ENCODE data around the gene CLPTM1L.
"Not testable (repeated sequence)": the region's sequence is repeated elsewhere in the genome, so short reads cannot be mapped to it uniquely, and the experiment has no call there.

The CLPTM1L gene

DNA sequence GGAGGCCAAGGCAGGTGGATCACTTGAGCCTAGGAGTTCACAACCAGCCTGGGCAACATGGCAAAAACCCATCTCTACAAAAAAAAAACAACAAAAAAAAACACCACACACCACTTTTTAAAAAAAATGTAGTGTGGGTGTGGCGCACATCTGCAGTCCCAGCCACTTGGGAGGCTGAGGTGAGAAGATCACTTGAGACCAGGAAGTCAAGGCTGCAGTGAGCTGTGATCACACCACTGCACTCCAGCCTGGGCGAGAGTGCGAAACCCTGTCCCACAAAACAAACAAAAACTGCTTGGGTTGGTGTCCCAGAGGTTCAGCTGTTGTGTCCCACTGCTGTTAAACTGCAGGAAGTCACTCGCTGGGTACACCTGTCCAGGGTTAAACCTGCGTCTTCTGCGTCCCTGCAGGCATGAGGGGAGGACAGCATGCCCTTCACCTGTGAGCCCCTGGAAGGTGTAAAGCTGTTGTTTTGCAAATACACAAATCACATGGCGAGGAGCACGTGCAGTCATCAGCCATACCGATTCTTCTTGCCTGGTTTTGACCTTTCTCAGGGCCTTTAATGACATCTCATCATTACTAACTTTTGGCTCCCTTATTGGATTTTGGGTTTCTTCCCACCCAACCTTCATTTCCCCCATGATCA lies 29.3 kb upstream of the CLPTM1L start:
- Histone ChIP-seq H3K9me3 (no peaks in the 10 kb centered on the region), H3K4me3 (ENCODE audit: low read depth in 1 of 2, low read length in 1 of 2) (no peak overlapping the region), H3K27ac (no peak overlapping the region), H3K27me3 (peaks cover 72% of the 10 kb centered on the region), H3K36me3 (no peaks in the 10 kb centered on the region), H3K4me1 (ENCODE audit: control insufficient read depth in 1 of 2, insufficient read depth in 1 of 2, low read depth in 1 of 2, low read length in 1 of 2) (no peaks in the 10 kb centered on the region)
- TF ChIP-seq, protein P1, sequence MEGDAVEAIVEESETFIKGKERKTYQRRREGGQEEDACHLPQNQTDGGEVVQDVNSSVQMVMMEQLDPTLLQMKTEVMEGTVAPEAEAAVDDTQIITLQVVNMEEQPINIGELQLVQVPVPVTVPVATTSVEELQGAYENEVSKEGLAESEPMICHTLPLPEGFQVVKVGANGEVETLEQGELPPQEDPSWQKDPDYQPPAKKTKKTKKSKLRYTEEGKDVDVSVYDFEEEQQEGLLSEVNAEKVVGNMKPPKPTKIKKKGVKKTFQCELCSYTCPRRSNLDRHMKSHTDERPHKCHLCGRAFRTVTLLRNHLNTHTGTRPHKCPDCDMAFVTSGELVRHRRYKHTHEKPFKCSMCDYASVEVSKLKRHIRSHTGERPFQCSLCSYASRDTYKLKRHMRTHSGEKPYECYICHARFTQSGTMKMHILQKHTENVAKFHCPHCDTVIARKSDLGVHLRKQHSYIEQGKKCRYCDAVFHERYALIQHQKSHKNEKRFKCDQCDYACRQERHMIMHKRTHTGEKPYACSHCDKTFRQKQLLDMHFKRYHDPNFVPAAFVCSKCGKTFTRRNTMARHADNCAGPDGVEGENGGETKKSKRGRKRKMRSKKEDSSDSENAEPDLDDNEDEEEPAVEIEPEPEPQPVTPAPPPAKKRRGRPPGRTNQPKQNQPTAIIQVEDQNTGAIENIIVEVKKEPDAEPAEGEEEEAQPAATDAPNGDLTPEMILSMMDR (IDR thresholded peaks at IDR 0.05) = no peak

DNA sequence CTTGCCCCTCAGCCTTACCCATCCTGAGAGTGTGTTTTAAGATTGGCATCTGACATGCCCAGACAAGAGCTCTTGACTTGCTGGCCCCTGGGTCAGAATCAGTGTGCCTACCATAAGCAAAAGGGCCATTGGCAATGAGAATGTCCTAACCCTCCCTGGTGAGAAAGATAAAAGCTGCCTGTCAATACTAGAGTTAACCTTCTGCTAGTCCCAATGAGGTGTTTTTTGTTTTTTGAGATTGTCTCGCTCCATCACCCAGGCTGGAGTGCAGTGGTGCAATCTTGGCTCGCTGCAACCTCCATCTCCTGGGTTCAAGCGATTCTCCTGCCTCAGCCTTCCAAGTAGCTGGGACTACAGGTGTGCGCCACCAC lies 27.1 kb upstream of the CLPTM1L start:
- not testable (repeated sequence) for H3K4me1 ChIP-seq (ENCODE audit: control insufficient read depth in 1 of 2, insufficient read depth in 1 of 2, low read depth in 1 of 2, low read length in 1 of 2); H3K27ac ChIP-seq; H3K4me3 ChIP-seq (ENCODE audit: low read depth in 1 of 2, low read length in 1 of 2); H3K36me3 ChIP-seq; H3K9me3 ChIP-seq
- H3K27me3 ChIP-seq = peaks cover 72% of the 10 kb centered on the region

DNA sequence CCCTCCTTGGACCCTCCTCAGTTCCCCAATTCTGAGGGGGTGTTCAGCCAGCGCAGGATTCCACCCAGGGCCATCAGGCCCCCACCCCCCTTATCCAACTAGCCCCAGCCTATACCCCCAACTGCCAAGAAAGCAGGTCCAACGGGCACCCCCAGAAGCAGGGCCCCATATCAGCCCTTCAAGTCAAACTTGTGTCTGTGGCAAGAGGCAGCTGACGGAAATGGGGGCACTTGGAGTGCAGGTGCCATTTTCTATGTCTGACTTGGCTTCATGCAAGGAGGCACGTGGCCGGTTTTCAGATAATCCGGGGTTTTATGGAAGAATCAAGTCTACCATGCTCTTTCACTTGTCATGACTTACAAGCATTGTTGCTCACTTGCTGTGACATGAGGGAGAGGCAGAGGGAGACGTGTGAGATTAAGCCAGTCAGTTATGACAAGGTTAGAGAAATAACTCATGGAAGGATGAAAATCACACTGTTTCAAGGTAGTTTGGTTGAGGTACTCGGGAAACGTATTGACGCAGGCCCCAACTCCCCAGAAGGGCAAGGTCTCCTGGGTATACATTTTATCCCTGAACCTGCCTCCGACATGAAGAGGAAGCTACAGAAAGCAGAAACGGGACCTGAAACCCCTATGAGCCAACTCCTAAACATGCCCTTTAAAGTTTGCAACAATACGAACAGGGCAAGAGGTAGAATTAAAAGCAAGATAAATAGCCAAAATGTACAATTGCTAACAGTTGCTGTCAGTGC lies 26.5 kb upstream of the CLPTM1L start:
- no peaks in the 10 kb centered on the region for H3K36me3 ChIP-seq
- no peaks in the 10 kb centered on the region for H3K9me3 ChIP-seq
- no peak overlapping the region for H3K4me3 ChIP-seq (ENCODE audit: low read depth in 1 of 2, low read length in 1 of 2)
- H3K27ac ChIP-seq = no peak overlapping the region
- TF ChIP-seq, protein P1 (IDR thresholded peaks at IDR 0.05) = no peak
- no peaks in the 10 kb centered on the region for H3K4me1 ChIP-seq (ENCODE audit: control insufficient read depth in 1 of 2, insufficient read depth in 1 of 2, low read depth in 1 of 2, low read length in 1 of 2)
- peaks cover 70% of the 10 kb centered on the region for H3K27me3 ChIP-seq

DNA sequence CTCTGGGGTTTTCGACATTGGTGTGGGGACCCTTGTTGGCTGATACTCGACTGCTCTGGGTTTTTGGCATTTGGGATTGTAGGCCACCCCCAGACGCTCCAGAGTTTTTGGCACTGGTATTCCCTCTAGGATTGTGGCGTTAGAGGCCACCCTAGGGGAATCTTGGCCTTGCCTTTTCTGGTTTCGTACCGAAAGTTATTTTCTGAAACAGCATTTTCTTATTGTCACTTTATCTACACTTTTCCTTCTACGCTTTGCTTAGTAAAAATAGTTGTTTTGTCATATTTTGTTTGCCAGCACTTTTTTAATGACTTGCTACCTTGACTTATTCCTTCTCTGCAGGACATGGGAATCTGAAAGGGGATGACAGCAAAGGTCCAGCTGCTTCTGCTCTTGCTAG lies 25.1 kb upstream of the CLPTM1L start:
- H3K4me1 ChIP-seq (ENCODE audit: control insufficient read depth in 1 of 2, insufficient read depth in 1 of 2, low read depth in 1 of 2, low read length in 1 of 2) = no peaks in the 10 kb centered on the region
- H3K4me3 ChIP-seq (ENCODE audit: low read depth in 1 of 2, low read length in 1 of 2) = no peak overlapping the region
- no peaks in the 10 kb centered on the region for H3K9me3 ChIP-seq
- no peak overlapping the region for H3K27ac ChIP-seq
- H3K27me3 ChIP-seq = peaks cover 68% of the 10 kb centered on the region
- TF ChIP-seq, protein P1 (IDR thresholded peaks at IDR 0.05) = no peak
- no peaks in the 10 kb centered on the region for H3K36me3 ChIP-seq

DNA sequence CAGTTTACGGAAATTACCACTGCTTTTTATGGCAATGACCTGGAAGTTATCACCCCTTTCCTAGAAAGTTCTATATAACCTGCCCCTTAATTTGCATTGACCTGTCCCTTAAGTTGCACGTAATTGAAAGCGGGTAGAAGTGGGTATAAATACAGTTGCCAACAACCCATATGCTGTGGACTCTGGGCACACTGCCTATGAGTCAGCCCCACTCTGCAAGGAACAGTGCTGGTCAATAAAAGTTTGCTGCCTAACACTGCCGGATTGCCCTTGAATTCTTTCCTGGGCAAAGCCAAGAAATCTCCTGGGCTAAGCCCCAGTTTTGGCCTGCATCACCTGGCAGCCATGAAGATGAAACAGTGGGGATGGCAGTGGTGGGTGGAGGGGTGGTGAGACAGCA lies 23.9 kb upstream of the CLPTM1L start:
- H3K27me3 ChIP-seq = peaks cover 69% of the 10 kb centered on the region
- TF ChIP-seq, protein P1 (IDR thresholded peaks at IDR 0.05) = no peak
- no peak overlapping the region for H3K27ac ChIP-seq
- H3K4me3 ChIP-seq (ENCODE audit: low read depth in 1 of 2, low read length in 1 of 2) = no peak overlapping the region
- no peaks in the 10 kb centered on the region for H3K9me3 ChIP-seq
- no peaks in the 10 kb centered on the region for H3K4me1 ChIP-seq (ENCODE audit: control insufficient read depth in 1 of 2, insufficient read depth in 1 of 2, low read depth in 1 of 2, low read length in 1 of 2)
- H3K36me3 ChIP-seq = no peaks in the 10 kb centered on the region

DNA sequence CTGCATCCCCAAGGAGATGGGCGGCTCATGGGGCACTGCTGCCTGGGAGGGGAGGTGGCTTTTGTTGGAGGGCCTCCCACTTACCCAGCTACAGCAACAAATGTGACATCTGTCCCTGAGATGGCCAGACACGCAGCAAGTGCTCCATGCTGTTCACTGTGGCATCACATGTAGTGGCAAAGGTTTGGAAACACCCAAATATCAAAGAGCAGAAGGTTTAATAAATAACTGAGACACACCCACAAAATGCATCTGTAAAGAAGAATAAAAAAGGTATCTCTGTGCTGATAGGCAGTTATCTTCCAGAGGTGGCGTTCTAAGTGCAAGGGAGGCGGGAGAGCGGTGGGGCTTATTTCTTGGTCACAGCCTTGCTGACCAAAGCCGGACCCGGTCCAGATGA lies 23.3 kb upstream of the CLPTM1L start:
- Histone ChIP-seq H3K4me1 (ENCODE audit: control insufficient read depth in 1 of 2, insufficient read depth in 1 of 2, low read depth in 1 of 2, low read length in 1 of 2) (no peaks in the 10 kb centered on the region), H3K36me3 (no peaks in the 10 kb centered on the region), H3K9me3 (no peaks in the 10 kb centered on the region), H3K4me3 (ENCODE audit: low read depth in 1 of 2, low read length in 1 of 2) (no peak overlapping the region), H3K27me3 (peaks cover 71% of the 10 kb centered on the region), H3K27ac (no peak overlapping the region)
- TF ChIP-seq, protein P1 (IDR thresholded peaks at IDR 0.05) = no peak
